Naive B cell (primary cell): ENCODE results near the gene SECISBP2L. TPM values are rescaled to one million over a fixed set of nuclear protein-coding genes. Genes with fewer than 3 reads are reported as not detected.

Experiments used
- ATAC-seq, 2 donors: fragments of 150-1000 bp; cut with Tn5 transposase; 2 replicates each; pipeline ENCODE4 v1.10.0; 2021; ENCODE audit warnings: low read depth in 2 of 2, mild to moderate bottlenecking in 2 of 2, moderate library complexity in 2 of 2
- DNase-seq: peaks from one replicate; pipeline ENCODE4 v3.0.0; 2022
- H3K27ac Mint-ChIP-seq, 6 donors: one replicate each; pipeline ENCODE4 v1.8.0; 2020 to 2022; ENCODE audit warnings: mild to moderate bottlenecking in 6 of 6, mixed read lengths in 6 of 6, moderate library complexity in 5 of 6, inconsistent platforms in 2 of 6
- H3K27me3 Mint-ChIP-seq, 3 donors: one replicate each; pipeline ENCODE4 v1.8.0; 2021 to 2022; ENCODE audit warnings: mixed read lengths in 3 of 3, mild to moderate bottlenecking in 1 of 3
- H3K36me3 Mint-ChIP-seq, 2 donors: one replicate each; pipeline ENCODE4 v1.8.0; 2020 to 2022; ENCODE audit warnings: mixed read lengths in 2 of 2, inconsistent platforms in 1 of 2, mild to moderate bottlenecking in 1 of 2
- H3K4me1 Mint-ChIP-seq, 3 donors: one replicate each; pipeline ENCODE4 v1.8.0; 2020 to 2022; ENCODE audit warnings: mixed read lengths in 3 of 3, inconsistent platforms in 1 of 3, mild to moderate bottlenecking in 1 of 3, moderate library complexity in 1 of 3
- H3K4me3 Mint-ChIP-seq, 8 donors: one replicate each; pipeline ENCODE4 v1.8.0; 2020 to 2022; ENCODE audit warnings: mild to moderate bottlenecking in 8 of 8, mixed read lengths in 8 of 8, moderate library complexity in 8 of 8, inconsistent platforms in 2 of 8
- H3K9me3 Mint-ChIP-seq, 7 donors: one replicate each; pipeline ENCODE4 v1.8.0; 2020 to 2022; ENCODE audit warnings: mixed read lengths in 7 of 7, mild to moderate bottlenecking in 5 of 7, inconsistent platforms in 2 of 7, moderate library complexity in 1 of 7
- polyA plus RNA-seq, 6 donors: library from polyadenylated mRNA; unstranded; fragments of 300-500 nt; fragmentation: Illumina TruSeq; gene quantifications; one replicate each; pipeline ENCODE4 v1.2.3, GENCODE V29; 2021; ENCODE audit warnings: low read depth in 6 of 6

The SECISBP2L gene
- polyA plus RNA-seq, 6 donors from 2014 or later = 25.0 to 66.7 (median 53.9) TPM

- DNase-seq (peak; percentile 6), ATAC-seq (peak; percentile 47 to 48)
- H3K27me3 Mint-ChIP-seq = peaks cover 55 to 82% (median 69%) of the 10 kb centered on the region in 3 donors
- H3K4me3 Mint-ChIP-seq = peak within 1 kb of the TSS; percentile 59 to 91 (median 78)
- peak within 1 kb of the TSS in 1 of 6 donors; percentile 51 for H3K27ac Mint-ChIP-seq
- peaks cover 0 to 8% of the 10 kb centered on the region in 2 donors for H3K36me3 Mint-ChIP-seq
- H3K4me1 Mint-ChIP-seq = peaks cover 15 to 27% (median 25%) of the 10 kb centered on the region in 3 donors
- peaks cover 0 to 4% (median 0%) of the 10 kb centered on the region in 7 donors for H3K9me3 Mint-ChIP-seq
Observed at GRCh38 chr15:48963524-48964113, 82.6 kb downstream of the SECISBP2L start, which contains the start of gene SHC4. Gene SHC4 (minus strand): TSS chr15:48963919. CDS start chr15:48963015, 904 bp downstream.

DNA sequence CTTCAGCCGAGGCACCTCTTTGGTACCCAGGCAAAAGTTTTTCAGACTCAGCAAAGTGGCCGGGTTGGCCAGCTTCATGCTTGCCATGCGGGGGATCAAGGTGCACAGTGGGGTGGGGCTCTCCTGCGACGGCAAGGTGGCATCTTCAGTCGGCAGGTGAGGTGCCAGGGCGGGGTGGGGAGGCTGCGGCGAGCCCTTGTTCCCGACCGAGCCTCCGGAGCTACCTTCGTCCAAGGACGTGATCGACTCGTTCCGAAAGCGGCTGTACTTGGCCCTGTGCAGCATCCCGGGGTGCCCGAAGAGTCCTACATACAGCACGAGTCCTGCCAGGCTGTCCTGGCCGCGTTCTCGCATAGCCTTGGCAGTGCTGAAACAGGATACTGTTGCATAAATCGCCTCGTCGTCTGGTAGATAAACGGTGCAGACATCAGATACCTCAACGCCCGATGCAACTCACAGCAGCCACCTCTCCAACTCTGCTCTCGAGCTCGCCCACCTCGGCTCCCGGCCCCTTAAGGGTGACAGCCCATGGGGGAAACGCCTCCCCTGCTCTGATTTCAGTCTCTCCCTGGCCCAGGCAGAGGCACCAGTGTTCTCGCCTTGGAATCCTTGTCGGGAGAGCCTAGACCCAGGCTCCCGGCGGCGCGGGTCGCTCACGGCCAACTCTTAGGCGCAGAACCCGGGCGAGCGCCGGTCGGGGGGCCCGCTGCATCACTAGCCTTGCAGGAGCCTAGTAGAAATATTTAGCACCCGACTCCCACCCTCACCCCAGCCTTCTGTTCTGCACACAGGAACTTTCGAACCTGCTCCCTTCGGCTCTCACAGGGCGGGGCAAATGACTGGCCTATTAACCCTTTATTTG lies 83.4 kb downstream of the SECISBP2L start:
- Mint-ChIP-seq H3K9me3 (peaks cover 0 to 4% (median 0%) of the 10 kb centered on the region in 7 donors), H3K36me3 (peaks cover 0 to 8% of the 10 kb centered on the region in 2 donors), H3K4me1 (peaks cover 15 to 27% (median 25%) of the 10 kb centered on the region in 3 donors), H3K27ac (peak overlapping the region in 1 of 6 donors; percentile 51), H3K4me3 (peak overlapping the region; percentile 59 to 91 (median 78)), H3K27me3 (peaks cover 53 to 84% (median 69%) of the 10 kb centered on the region in 3 donors)
- peak; percentile 43 to 46 for ATAC-seq
- DNase-seq = no peak

GRCh38 chr15:48955967-48956366 lies 90.3 kb downstream of the SECISBP2L start:
- Mint-ChIP-seq H3K4me3 (no peak overlapping the region), H3K9me3 (peaks cover 0 to 6% (median 0%) of the 10 kb centered on the region in 7 donors), H3K4me1 (no peaks in the 10 kb centered on the region), H3K27ac (no peak overlapping the region), H3K36me3 (no peaks in the 10 kb centered on the region), H3K27me3 (peaks cover 23 to 54% (median 24%) of the 10 kb centered on the region in 3 donors)
- no peak for DNase-seq
- no peak for ATAC-seq

- DNase-seq (no peak), ATAC-seq (no peak)
- H3K4me1 Mint-ChIP-seq = no peaks in the 10 kb centered on the region
- H3K4me3 Mint-ChIP-seq = no peak overlapping the region
- no peaks in the 10 kb centered on the region for H3K36me3 Mint-ChIP-seq
- no peak overlapping the region for H3K27ac Mint-ChIP-seq
- peaks cover 0 to 6% (median 0%) of the 10 kb centered on the region in 7 donors for H3K9me3 Mint-ChIP-seq
- peaks cover 26 to 54% (median 26%) of the 10 kb centered on the region in 3 donors for H3K27me3 Mint-ChIP-seq
Observed at GRCh38 chr15:48955370-48955769, 90.9 kb downstream of the SECISBP2L start.

GRCh38 chr15:48954538-48954937 lies 91.7 kb downstream of the SECISBP2L start:
- Mint-ChIP-seq H3K27ac (no peak overlapping the region), H3K9me3 (peaks cover 0 to 6% (median 0%) of the 10 kb centered on the region in 7 donors), H3K4me3 (no peak overlapping the region), H3K36me3 (no peaks in the 10 kb centered on the region), H3K4me1 (no peaks in the 10 kb centered on the region), H3K27me3 (peaks cover 22 to 51% (median 26%) of the 10 kb centered on the region in 3 donors)
- ATAC-seq = no peak
- DNase-seq = no peak

DNA sequence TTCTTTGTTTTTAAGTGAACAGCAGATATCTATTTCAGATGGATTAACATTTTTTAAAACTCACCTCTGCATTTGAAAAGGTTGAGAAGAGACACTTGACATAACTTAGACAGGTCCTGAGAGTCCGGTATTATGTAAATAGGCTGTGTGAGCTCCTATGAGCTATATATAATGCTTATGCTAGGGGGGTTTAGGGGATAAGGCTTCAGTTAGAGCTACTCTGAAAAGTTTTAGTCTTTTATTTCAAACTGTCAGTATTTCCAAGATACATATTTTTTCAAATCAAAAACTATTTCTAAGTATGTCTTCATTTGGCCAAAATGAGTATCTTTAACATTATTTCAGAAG lies 99.4 kb downstream of the SECISBP2L start:
- H3K27me3 Mint-ChIP-seq = peaks cover 20 to 41% (median 29%) of the 10 kb centered on the region in 3 donors
- no peak overlapping the region for H3K4me3 Mint-ChIP-seq
- H3K9me3 Mint-ChIP-seq = peaks cover 0 to 4% (median 0%) of the 10 kb centered on the region in 7 donors
- no peaks in the 10 kb centered on the region for H3K36me3 Mint-ChIP-seq
- H3K27ac Mint-ChIP-seq = no peak overlapping the region
- ATAC-seq (no peak), DNase-seq (no peak)
- H3K4me1 Mint-ChIP-seq = no peaks in the 10 kb centered on the region

GRCh38 chr15:48946074-48946839 lies 100.0 kb downstream of the SECISBP2L start:
- H3K9me3 Mint-ChIP-seq = peaks cover 0 to 4% (median 0%) of the 10 kb centered on the region in 7 donors
- H3K36me3 Mint-ChIP-seq = no peaks in the 10 kb centered on the region
- H3K27me3 Mint-ChIP-seq = peaks cover 20 to 41% (median 24%) of the 10 kb centered on the region in 3 donors
- no peak overlapping the region for H3K4me3 Mint-ChIP-seq
- H3K27ac Mint-ChIP-seq = no peak overlapping the region
- ATAC-seq (no peak), DNase-seq (no peak)
- no peaks in the 10 kb centered on the region for H3K4me1 Mint-ChIP-seq

DNA sequence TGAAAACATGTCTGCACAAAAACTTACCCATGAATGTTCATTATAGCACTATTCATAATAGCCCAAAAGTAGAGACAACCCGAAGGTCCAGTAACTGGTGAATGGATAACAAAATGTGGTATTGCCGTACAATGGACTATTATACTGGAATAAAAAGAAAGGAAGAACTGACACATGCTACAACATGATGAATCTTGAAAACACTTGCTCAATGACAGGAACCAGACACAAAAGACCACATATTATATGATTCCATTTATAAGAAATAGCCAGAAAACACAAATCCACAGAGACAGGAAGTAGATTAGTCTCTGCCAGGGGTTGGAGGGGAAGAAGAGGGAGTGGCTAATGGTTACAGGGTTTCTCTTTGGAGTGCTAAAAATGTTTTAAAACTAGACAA lies 100.9 kb downstream of the SECISBP2L start:
- DNase-seq = no peak
- Mint-ChIP-seq H3K36me3 (no peaks in the 10 kb centered on the region), H3K27ac (no peak overlapping the region), H3K9me3 (peaks cover 0 to 4% (median 0%) of the 10 kb centered on the region in 7 donors), H3K4me3 (no peak overlapping the region), H3K27me3 (peaks cover 15 to 41% (median 20%) of the 10 kb centered on the region in 3 donors), H3K4me1 (no peaks in the 10 kb centered on the region)
- ATAC-seq = no peak

GRCh38 chr15:48941904-48942303 lies 104.3 kb downstream of the SECISBP2L start:
- H3K4me1 Mint-ChIP-seq = no peaks in the 10 kb centered on the region
- H3K27ac Mint-ChIP-seq = no peak overlapping the region
- no peak overlapping the region for H3K4me3 Mint-ChIP-seq
- peaks cover 10 to 46% (median 31%) of the 10 kb centered on the region in 3 donors for H3K27me3 Mint-ChIP-seq
- no peak for ATAC-seq
- H3K9me3 Mint-ChIP-seq = peaks cover 0 to 2% (median 0%) of the 10 kb centered on the region in 7 donors
- H3K36me3 Mint-ChIP-seq = no peaks in the 10 kb centered on the region
- DNase-seq = no peak

DNA sequence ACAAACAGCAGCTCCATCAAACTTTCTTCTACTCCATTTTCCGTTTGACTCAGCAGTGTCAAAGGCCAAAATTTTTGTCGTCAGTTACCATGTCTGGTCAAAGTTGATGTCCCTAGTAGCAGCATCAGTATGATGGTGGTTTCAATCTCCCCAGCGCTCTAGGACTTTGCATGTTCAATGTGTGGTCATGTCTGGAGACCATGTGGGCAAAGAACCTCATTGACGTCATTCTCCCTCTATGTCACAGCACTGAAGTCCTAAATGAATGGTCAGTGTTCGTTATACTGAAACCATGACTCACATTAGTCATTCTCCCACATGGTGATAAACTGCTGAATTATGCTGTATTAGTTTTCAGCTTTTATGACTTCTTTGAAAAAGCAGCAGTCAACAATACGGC lies 105.7 kb downstream of the SECISBP2L start:
- ATAC-seq = no peak
- Mint-ChIP-seq H3K4me1 (no peaks in the 10 kb centered on the region), H3K36me3 (no peaks in the 10 kb centered on the region), H3K9me3 (peaks cover 0 to 2% (median 0%) of the 10 kb centered on the region in 7 donors), H3K4me3 (no peak overlapping the region), H3K27ac (no peak overlapping the region), H3K27me3 (peaks cover 10 to 39% (median 32%) of the 10 kb centered on the region in 3 donors)
- DNase-seq = no peak

GRCh38 chr15:48939648-48940047 lies 106.6 kb downstream of the SECISBP2L start:
- peaks cover 16 to 39% (median 38%) of the 10 kb centered on the region in 3 donors for H3K27me3 Mint-ChIP-seq
- no peak overlapping the region for H3K27ac Mint-ChIP-seq

More at GRCh38 chr15:48939648-48940047, 106.6 kb downstream of the SECISBP2L start:
- Mint-ChIP-seq H3K4me1 (no peaks in the 10 kb centered on the region), H3K9me3 (peaks cover 0 to 2% (median 0%) of the 10 kb centered on the region in 7 donors), H3K4me3 (no peak overlapping the region), H3K36me3 (no peaks in the 10 kb centered on the region)
- ATAC-seq (no peak), DNase-seq (no peak)
